Measurements from ENCODE around the gene PPP1R26. TPM values are rescaled to one million over a fixed set of nuclear protein-coding genes. Genes with fewer than 3 reads are reported as not detected.
A peak's percentile ranks its signal among the peaks of the same experiment; 100 is the strongest.
"Not testable (repeated sequence)": the region's sequence is repeated elsewhere in the genome, so short reads cannot be mapped to it uniquely, and the experiment has no call there.

Gene PPP1R26
- total and polyA plus RNA-seq, 2 experiments from 2014 or later = 25.9 to 62.2 TPM

DNA sequence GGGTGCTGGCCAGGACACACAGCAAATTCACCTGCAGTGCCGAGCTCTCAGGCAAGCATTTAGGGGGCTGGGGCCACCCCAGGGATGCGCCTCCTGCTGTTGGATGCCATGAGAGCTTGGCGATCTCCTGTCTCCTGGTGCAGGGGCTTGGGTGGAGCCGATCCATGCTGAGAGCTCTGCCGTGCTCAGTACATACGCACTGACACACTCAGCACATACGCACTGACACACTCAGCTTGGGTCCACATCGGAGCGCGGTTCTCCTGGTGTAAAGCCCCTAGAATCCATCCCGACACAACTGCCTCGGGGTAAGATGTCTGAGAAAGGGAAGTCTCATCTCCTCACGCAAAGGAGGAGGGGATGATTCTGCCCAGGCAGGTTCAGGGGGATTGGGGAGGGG is 56.0 kb downstream of the PPP1R26 start:
- H3K4me1 ChIP-seq (ENCODE audit: low read depth); H3K36me3 ChIP-seq; DNase-seq (ENCODE audit: low read depth in 1 of 2, low spot score in 1 of 2); H3K4me3 ChIP-seq; H3K9me3 ChIP-seq (ENCODE audit: low read depth); H3K27me3 ChIP-seq; H3K27ac ChIP-seq: not testable (repeated sequence)

DNA sequence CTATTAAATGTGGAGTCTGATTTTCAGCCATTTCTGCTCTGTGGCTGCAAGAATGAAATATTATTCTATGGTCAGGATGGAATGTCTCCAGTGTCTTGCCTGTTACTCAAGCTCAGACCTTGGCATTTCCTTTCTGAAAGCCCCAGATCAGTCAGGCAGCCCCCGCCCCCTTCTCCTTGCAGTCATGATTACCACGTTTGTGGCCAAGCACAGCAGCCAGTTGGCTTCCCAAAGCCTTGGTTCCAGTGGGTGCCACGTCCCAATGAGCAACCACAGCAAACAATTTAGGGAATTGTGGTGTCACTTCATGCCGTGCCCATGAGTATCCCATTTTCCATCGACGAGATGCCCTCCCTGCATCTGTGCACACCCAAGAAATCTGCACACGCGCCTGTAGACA is 56.6 kb downstream of the PPP1R26 start:
- TF ChIP-seq, protein P1, sequence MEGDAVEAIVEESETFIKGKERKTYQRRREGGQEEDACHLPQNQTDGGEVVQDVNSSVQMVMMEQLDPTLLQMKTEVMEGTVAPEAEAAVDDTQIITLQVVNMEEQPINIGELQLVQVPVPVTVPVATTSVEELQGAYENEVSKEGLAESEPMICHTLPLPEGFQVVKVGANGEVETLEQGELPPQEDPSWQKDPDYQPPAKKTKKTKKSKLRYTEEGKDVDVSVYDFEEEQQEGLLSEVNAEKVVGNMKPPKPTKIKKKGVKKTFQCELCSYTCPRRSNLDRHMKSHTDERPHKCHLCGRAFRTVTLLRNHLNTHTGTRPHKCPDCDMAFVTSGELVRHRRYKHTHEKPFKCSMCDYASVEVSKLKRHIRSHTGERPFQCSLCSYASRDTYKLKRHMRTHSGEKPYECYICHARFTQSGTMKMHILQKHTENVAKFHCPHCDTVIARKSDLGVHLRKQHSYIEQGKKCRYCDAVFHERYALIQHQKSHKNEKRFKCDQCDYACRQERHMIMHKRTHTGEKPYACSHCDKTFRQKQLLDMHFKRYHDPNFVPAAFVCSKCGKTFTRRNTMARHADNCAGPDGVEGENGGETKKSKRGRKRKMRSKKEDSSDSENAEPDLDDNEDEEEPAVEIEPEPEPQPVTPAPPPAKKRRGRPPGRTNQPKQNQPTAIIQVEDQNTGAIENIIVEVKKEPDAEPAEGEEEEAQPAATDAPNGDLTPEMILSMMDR (IDR thresholded peaks at IDR 0.05; ENCODE audit: low read depth, low read length) = no peak
- Histone ChIP-seq H3K4me3 (no peak overlapping the region), H3K27ac (no peak overlapping the region), H3K36me3 (no peaks in the 10 kb centered on the region), H3K9me3 (ENCODE audit: low read depth) (no peaks in the 10 kb centered on the region), H3K27me3 (no peaks in the 10 kb centered on the region), H3K4me1 (ENCODE audit: low read depth) (no peaks in the 10 kb centered on the region)
- peak in 1 of 2 donors; percentile 85 for DNase-seq (ENCODE audit: low read depth in 1 of 2, low spot score in 1 of 2)

Other genes with a start within 250 kb of the PPP1R26 start
- gene MRPS2, start 20.9 kb downstream of the PPP1R26 start, total RNA-seq = 64.7 and 76.2 TPM in 2 replicates
- 79.9 and 103 TPM in 2 replicates for gene MRPS2, start 20.9 kb downstream of the PPP1R26 start, polyA plus RNA-seq
- gene LCN1, start 41.7 kb downstream of the PPP1R26 start, total RNA-seq = not detected in 2 replicates
- 0.37 and 1.2 TPM in 2 replicates for gene LCN1, start 41.7 kb downstream of the PPP1R26 start, polyA plus RNA-seq
- 0.53 TPM in 1 of 2 replicates, not detected in the other for gene OBP2A, start 66.3 kb downstream of the PPP1R26 start, total RNA-seq
- not detected in 2 replicates for gene OBP2A, start 66.3 kb downstream of the PPP1R26 start, polyA plus RNA-seq
- gene PAEP, start 82.0 kb downstream of the PPP1R26 start, total RNA-seq = not detected in 2 replicates
- gene PAEP, start 82.0 kb downstream of the PPP1R26 start, polyA plus RNA-seq = not detected in 2 replicates
- not detected in 2 replicates for gene GLT6D1, start 159.8 kb downstream of the PPP1R26 start, total RNA-seq
- gene GLT6D1, start 159.8 kb downstream of the PPP1R26 start, polyA plus RNA-seq = not detected in 2 replicates
- not detected in 2 replicates for gene LCN9, start 183.5 kb downstream of the PPP1R26 start, total RNA-seq
- gene LCN9, start 183.5 kb downstream of the PPP1R26 start, polyA plus RNA-seq = 0.17 TPM in 1 of 2 replicates, not detected in the other
- gene SOHLH1, start 219.7 kb downstream of the PPP1R26 start, total RNA-seq = not detected in 2 replicates
- gene SOHLH1, start 219.7 kb downstream of the PPP1R26 start, polyA plus RNA-seq = not detected in 2 replicates
- gene KCNT1, start 222.4 kb downstream of the PPP1R26 start, total RNA-seq = 0.11 and 0.12 TPM in 2 replicates
- gene KCNT1, start 222.4 kb downstream of the PPP1R26 start, polyA plus RNA-seq = 0.02 and 0.20 TPM in 2 replicates

Data from cardiac muscle cell (in vitro differentiated cells and primary cell).